DND-41 (cell line): ENCODE results near the gene CTBP2.

Experiments used
- EZH2 ChIP-seq: IDR thresholded peaks from 3 replicates; pipeline ENCODE4 v1.6.1; 2012; ENCODE audit warnings: borderline replicate concordance, low read depth, mild to moderate bottlenecking, moderate library complexity, low read length, inconsistent platforms; ENCODE audit not compliant: severe bottlenecking
- TF ChIP-seq, protein P1 (sequence below): IDR thresholded peaks from 2 replicates; pipeline ENCODE4 v1.5.1; 2012; ENCODE audit warnings: borderline replicate concordance, low read length, moderate library complexity, mild to moderate bottlenecking; ENCODE audit not compliant: poor library complexity, severe bottlenecking; ENCODE audit errors: extremely low read depth

DNA sequence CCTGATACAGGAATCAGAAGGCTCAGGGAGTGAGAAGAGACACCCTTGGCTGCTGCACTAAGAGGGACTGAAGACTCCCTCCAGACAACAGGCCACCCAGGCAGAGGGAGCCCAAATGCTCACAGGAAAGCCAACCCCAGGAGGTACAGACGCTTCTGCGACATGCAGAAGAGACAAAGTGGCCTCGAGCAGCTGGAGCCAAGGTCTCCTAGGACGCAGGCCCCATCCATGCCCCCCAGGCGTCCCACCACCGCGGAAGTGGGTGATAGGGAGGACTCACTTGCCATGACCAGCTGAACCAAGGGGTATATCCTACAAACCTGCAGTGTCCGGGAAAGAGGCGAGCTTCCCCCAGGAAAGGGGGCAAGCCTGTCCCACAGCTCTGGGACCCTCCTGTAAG lies 56.9 kb downstream of the CTBP2 start:
- no peak for TF ChIP-seq EZH2
- TF ChIP-seq, protein P1, sequence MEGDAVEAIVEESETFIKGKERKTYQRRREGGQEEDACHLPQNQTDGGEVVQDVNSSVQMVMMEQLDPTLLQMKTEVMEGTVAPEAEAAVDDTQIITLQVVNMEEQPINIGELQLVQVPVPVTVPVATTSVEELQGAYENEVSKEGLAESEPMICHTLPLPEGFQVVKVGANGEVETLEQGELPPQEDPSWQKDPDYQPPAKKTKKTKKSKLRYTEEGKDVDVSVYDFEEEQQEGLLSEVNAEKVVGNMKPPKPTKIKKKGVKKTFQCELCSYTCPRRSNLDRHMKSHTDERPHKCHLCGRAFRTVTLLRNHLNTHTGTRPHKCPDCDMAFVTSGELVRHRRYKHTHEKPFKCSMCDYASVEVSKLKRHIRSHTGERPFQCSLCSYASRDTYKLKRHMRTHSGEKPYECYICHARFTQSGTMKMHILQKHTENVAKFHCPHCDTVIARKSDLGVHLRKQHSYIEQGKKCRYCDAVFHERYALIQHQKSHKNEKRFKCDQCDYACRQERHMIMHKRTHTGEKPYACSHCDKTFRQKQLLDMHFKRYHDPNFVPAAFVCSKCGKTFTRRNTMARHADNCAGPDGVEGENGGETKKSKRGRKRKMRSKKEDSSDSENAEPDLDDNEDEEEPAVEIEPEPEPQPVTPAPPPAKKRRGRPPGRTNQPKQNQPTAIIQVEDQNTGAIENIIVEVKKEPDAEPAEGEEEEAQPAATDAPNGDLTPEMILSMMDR: no peak
